GM12864 (cell line): ENCODE measurements around the gene MYLIP.

Source experiments
- DNase-seq: peaks from one replicate; pipeline ENCODE4 v3.0.0-alpha.2; 2011; ENCODE audit warnings: low read depth
- H3K4me3 ChIP-seq: 2 replicates; pipeline ENCODE4 v1.5.1; 2011; ENCODE audit warnings: mild to moderate bottlenecking, low read depth, low read length, control low read depth
- CTCF ChIP-seq: IDR thresholded peaks from 2 replicates; pipeline ENCODE4 v1.5.1; 2011; ENCODE audit warnings: low read depth, mild to moderate bottlenecking, moderate library complexity, low read length, control low read depth, inconsistent platforms; ENCODE audit errors: missing control alignments

The MYLIP gene

GRCh38 chr6:16148498-16148897, 19.6 kb downstream of the MYLIP start:
- no peak for DNase-seq
- no peak overlapping the region for H3K4me3 ChIP-seq
- TF ChIP-seq CTCF: no peak

- no peak for TF ChIP-seq CTCF
- no peak overlapping the region for H3K4me3 ChIP-seq
- no peak for DNase-seq
Measured at GRCh38 chr6:16149305-16149704, 20.4 kb downstream of the MYLIP start.

- no peak overlapping the region for H3K4me3 ChIP-seq
- TF ChIP-seq CTCF: no peak
- DNase-seq: no peak
Measured at GRCh38 chr6:16150098-16150497, 21.2 kb downstream of the MYLIP start.

- no peak for DNase-seq
- no peak for TF ChIP-seq CTCF
- H3K4me3 ChIP-seq: no peak overlapping the region
Measured at GRCh38 chr6:16153211-16153820, 24.4 kb downstream of the MYLIP start.

- no peak overlapping the region for H3K4me3 ChIP-seq
- TF ChIP-seq CTCF: no peak
- DNase-seq: no peak
Measured at GRCh38 chr6:16154904-16155303, 26.0 kb downstream of the MYLIP start.

GRCh38 chr6:16157492-16157891, 28.6 kb downstream of the MYLIP start:
- TF ChIP-seq CTCF: no peak
- no peak overlapping the region for H3K4me3 ChIP-seq
- DNase-seq: no peak

- no peak for TF ChIP-seq CTCF
- H3K4me3 ChIP-seq: no peak overlapping the region
- DNase-seq: no peak
Measured at GRCh38 chr6:16157909-16158308, 29.0 kb downstream of the MYLIP start.
